Measurements from ENCODE around the gene ADIRF.

- TF ChIP-seq CTCF (IDR thresholded peaks at IDR 0.05) (no peak), EP300 (IDR thresholded peaks at IDR 0.05) (no peak), POLR2A (IDR thresholded peaks at IDR 0.05) (no peak), POLR2AphosphoS5 (IDR thresholded peaks at IDR 0.05) (no peak)
Observed at GRCh38 chr10:86932674-86933073, 35.6 kb upstream of the ADIRF start.
